GM12872 (cell line): Measurements from ENCODE around the gene CHCT1.

Experiments used
- TF ChIP-seq, protein P1 (sequence below): IDR thresholded peaks from 3 replicates; pipeline ENCODE4 v1.5.1; 2011; ENCODE audit warnings: low read depth, mild to moderate bottlenecking, low read length, moderate library complexity; ENCODE audit not compliant: insufficient read depth

The CHCT1 gene

DNA sequence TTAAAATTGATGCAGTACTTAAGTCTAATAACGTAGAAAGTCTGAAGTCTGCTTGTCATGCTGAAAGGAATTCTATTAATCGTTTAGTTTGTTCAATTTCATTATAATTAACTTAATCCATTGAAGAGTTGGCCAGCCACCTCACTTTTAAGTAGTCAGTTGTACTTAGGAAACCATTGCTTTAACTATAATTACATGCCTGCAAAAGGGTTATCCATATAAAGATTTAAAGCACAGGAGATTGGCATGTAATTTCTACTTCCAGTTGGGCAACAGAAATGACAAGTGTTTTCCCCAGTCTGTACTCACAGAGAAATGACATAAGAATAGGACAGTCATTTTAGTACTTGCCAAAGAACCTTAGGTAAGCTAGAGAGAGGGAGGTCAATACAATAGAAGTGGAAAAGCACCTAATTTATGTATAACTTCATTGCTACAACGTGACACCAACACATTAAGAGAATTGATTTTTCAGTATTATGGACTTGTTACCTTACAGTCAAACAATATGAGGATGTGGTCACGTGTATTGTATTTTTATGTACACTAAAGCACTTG, 26.7 kb upstream of the CHCT1 start:
- TF ChIP-seq, protein P1, sequence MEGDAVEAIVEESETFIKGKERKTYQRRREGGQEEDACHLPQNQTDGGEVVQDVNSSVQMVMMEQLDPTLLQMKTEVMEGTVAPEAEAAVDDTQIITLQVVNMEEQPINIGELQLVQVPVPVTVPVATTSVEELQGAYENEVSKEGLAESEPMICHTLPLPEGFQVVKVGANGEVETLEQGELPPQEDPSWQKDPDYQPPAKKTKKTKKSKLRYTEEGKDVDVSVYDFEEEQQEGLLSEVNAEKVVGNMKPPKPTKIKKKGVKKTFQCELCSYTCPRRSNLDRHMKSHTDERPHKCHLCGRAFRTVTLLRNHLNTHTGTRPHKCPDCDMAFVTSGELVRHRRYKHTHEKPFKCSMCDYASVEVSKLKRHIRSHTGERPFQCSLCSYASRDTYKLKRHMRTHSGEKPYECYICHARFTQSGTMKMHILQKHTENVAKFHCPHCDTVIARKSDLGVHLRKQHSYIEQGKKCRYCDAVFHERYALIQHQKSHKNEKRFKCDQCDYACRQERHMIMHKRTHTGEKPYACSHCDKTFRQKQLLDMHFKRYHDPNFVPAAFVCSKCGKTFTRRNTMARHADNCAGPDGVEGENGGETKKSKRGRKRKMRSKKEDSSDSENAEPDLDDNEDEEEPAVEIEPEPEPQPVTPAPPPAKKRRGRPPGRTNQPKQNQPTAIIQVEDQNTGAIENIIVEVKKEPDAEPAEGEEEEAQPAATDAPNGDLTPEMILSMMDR = no peak

DNA sequence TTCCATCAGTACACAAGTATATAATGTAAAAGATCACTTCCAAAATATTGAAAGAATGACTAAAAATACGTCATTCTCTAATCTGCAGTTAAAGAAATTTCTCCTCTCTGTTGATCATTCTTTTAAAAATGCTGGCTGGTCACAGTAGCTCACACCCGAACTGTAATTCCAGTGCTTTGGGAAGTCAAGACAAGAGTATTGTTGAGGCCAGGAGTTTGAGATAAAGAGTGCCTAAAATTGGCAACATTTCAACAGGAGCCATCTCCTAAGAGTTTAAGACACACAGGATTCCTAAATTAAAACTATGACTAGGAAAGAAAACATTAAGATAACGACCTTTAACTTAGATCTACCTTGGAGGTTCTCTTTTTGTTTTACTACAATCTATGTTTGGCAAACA, 25.9 kb upstream of the CHCT1 start:
- TF ChIP-seq, protein P1 = no peak

GRCh38 chr17:60398227-60398959, 23.9 kb upstream of the CHCT1 start:
- TF ChIP-seq, protein P1 = no peak

- TF ChIP-seq, protein P1 = no peak
These were observed 20.5 kb upstream of the CHCT1 start for GRCh38 chr17:60401819-60402218.

DNA sequence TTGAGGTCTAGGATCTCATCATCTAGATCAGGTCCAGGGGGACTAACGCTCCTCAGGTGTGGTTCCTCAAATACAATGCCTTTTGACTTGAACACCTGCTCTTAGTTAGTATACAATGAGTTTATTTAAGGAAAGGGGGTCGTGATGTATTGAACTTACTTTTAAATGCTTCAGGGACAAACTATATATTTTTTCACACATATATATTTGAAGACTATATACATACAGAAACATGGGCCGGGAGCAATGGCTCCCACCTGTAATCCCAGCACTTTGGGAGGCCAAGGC, 18.8 kb upstream of the CHCT1 start:
- TF ChIP-seq, protein P1 = no peak

DNA sequence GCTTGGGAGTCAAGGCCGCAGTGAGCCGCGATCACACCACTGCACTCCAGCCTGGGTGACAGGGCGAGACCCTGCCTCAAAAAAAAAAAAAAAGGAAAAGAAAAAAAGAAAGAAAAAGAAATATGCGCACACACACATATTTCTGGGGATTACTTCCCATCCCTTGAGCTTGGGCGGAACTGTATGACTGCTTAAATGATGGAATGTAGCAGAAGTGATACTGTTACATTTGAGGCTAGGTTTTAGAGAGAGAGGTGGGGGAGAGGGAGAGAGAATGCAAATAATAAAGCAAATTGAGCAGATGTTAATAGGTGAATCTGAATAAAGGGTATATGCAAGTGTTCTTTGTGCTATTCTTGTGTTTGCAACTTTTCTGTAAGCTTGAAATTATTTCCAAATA, 18.3 kb upstream of the CHCT1 start:
- TF ChIP-seq, protein P1 = no peak

DNA sequence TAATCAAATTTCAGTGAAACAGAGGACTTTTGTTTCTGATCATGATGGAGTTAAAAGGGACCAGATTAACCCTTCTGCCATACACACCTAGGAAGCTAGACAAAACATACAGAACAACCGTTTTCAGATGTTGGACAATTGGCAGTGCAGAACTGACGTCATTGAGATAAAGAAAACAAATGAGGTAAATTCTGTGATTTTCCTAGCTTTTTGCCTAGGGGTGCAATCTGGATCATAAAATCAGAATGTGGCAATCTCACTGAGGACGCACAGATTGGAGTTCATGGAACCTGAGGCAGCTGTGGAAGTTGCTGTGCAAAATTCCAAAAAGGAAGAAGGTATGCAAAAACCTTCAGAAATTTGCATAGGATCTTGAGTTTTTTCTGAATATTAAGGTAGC, 15.4 kb upstream of the CHCT1 start:
- TF ChIP-seq, protein P1 = no peak
